Muscle of back (tissue), 11 donors: ENCODE measurements around the gene PRKG1. TPM values are rescaled to one million over a fixed set of nuclear protein-coding genes. Genes with fewer than 3 reads are reported as not detected.
A peak's percentile ranks its signal among the peaks of the same experiment; 100 is the strongest.

Experiments
- DNase-seq, 3 donors: peaks; one replicate each; pipeline versions ENCODE4 v3.0.0 to v3.0.0-alpha.2; 2013
- polyA plus RNA-seq, 10 donors: library from polyadenylated mRNA; unstranded; fragments of 120-200 nt; gene quantifications; one replicate each; pipeline ENCODE4 v1.2.1, GENCODE V29; 2013; ENCODE audit not compliant: insufficient read length in 10 of 10

PRKG1 gene
- polyA plus RNA-seq, 10 donors = 32.4 to 71.5 (median 45.2) TPM

- peak in 1 of 3 donors; percentile 11 for DNase-seq
Observed at GRCh38 chr10:51698473-51699063, 624.3 kb downstream of the PRKG1 start.

GRCh38 chr10:51699145-51699474 lies 624.8 kb downstream of the PRKG1 start:
- DNase-seq = no peak

- peak; percentile 97 to 98 (median 97) for DNase-seq
Observed at GRCh38 chr10:51699475-51700227, 625.4 kb downstream of the PRKG1 start, which contains the start of gene CSTF2T. CSTF2T (minus strand) TSS chr10:51699595; CDS start chr10:51699549, 46 bp downstream.

- DNase-seq = peak; percentile 52 to 77 (median 69)
Observed at GRCh38 chr10:51700228-51700817, 626.0 kb downstream of the PRKG1 start.

- no peak for DNase-seq
Observed at GRCh38 chr10:51705774-51706173, 631.5 kb downstream of the PRKG1 start.

- DNase-seq = peak; percentile 56 to 82 (median 79)
Observed at GRCh38 chr10:51706225-51706624, 631.9 kb downstream of the PRKG1 start.

GRCh38 chr10:51707392-51707791 lies 633.1 kb downstream of the PRKG1 start:
- DNase-seq = no peak

GRCh38 chr10:51707821-51708424 lies 633.6 kb downstream of the PRKG1 start:
- DNase-seq = no peak

- no peak for DNase-seq
Observed at GRCh38 chr10:51708609-51709008, 634.3 kb downstream of the PRKG1 start.

- DNase-seq = no peak
Observed at GRCh38 chr10:51709324-51709972, 635.2 kb downstream of the PRKG1 start.

GRCh38 chr10:51711519-51711891 lies 637.2 kb downstream of the PRKG1 start:
- DNase-seq = no peak

- no peak for DNase-seq
Observed at GRCh38 chr10:51716981-51717380, 642.7 kb downstream of the PRKG1 start.

GRCh38 chr10:51718804-51719291 lies 644.6 kb downstream of the PRKG1 start:
- DNase-seq = no peak

- no peak for DNase-seq
Observed at GRCh38 chr10:51724038-51724437, 649.8 kb downstream of the PRKG1 start.

- peak in 1 of 3 donors; percentile 12 for DNase-seq
Observed at GRCh38 chr10:51729822-51730555, 655.7 kb downstream of the PRKG1 start.

- peak in 1 of 3 donors; percentile 47 for DNase-seq
Observed at GRCh38 chr10:51733057-51733456, 658.8 kb downstream of the PRKG1 start.

GRCh38 chr10:51743146-51743545 lies 668.9 kb downstream of the PRKG1 start:
- DNase-seq = peak in 1 of 3 donors; percentile 26

GRCh38 chr10:51744235-51745000 lies 670.1 kb downstream of the PRKG1 start:
- no peak for DNase-seq

- no peak for DNase-seq
Observed at GRCh38 chr10:51745397-51745796, 671.1 kb downstream of the PRKG1 start.

- DNase-seq = no peak
Observed at GRCh38 chr10:51747216-51747615, 672.9 kb downstream of the PRKG1 start.
